H1 (cell line): Measurements from ENCODE around the gene HOXB3. TPM values are rescaled to one million over a fixed set of nuclear protein-coding genes. Genes with fewer than 3 reads are reported as not detected.

Experiments used
- CBX8 ChIP-seq: fragments of 300-800, 300-1000 bp; sonication (generic); IDR thresholded peaks from 2 replicates; pipeline ENCODE4 v1.7.1; 2016; ENCODE audit warnings: low read depth, low read length, borderline replicate concordance
- CHD2 ChIP-seq: IDR thresholded peaks from 2 replicates; pipeline ENCODE4 v1.6.1; 2012; ENCODE audit warnings: low read length, improper control_type of control experiment
- CTBP2 ChIP-seq: IDR thresholded peaks from 2 replicates; pipeline ENCODE4 v1.7.0; 2011; ENCODE audit warnings: borderline replicate concordance, mild to moderate bottlenecking, moderate library complexity, mixed read lengths, low read length; ENCODE audit not compliant: insufficient read depth, insufficient read length
- EP300 ChIP-seq, 2 experiments: IDR thresholded peaks; 1 replicate in 1 of 2; 2 replicates in 1 of 2; pipeline ENCODE4 v1.6.1; 2011 to 2012; ENCODE audit warnings: low read depth in 2 of 2, low read length in 2 of 2, mild to moderate bottlenecking in 2 of 2, borderline replicate concordance in 1 of 2, inconsistent platforms in 1 of 2, moderate library complexity in 1 of 2
- SUZ12 ChIP-seq: fragments of 200-600 bp; sonication (generic); IDR thresholded peaks from 2 replicates; pipeline ENCODE4 v1.6.1; 2012; ENCODE audit warnings: mild to moderate bottlenecking, inconsistent platforms, low read length, moderate library complexity, mixed read lengths
- TAF1 ChIP-seq: IDR thresholded peaks from 2 replicates; pipeline ENCODE4 v1.6.1; 2011; ENCODE audit warnings: mild to moderate bottlenecking, low read depth, low read length
- TCF12 ChIP-seq: IDR thresholded peaks from 2 replicates; pipeline ENCODE4 v1.6.1; 2011; ENCODE audit warnings: low read depth, mild to moderate bottlenecking, low read length
- polyA plus RNA-seq, 7 experiments: library from polyadenylated mRNA; depleted of rRNA in 3 of 7; stranded (reverse) in 5 of 7; unstranded in 2 of 7; fragments of >200 nt in 5 of 7; fragments of 200-250 nt in 2 of 7; gene quantifications; 1 replicate in 5 of 7; 2 replicates in 1 of 7; 4 replicates in 1 of 7; pipeline versions ENCODE4 v1.2.1 to v1.2.3, GENCODE V29; 2011 to 2013; ENCODE audit warnings: missing spikeins in 2 of 7, mixed read lengths in 2 of 7
- total RNA-seq: library from RNA; stranded (reverse); fragmentation: NEBNext Ultra II Directional; extraction: Animal tissue kit (Norgen Biotek cat#: 25700); gene quantifications from 2 replicates; pipeline ENCODE4 v1.2.1, GENCODE V29; 2021
- TF ChIP-seq, protein P1 (sequence below): fragments of 300-600 bp; sonication (generic); IDR thresholded peaks from 2 replicates; pipeline ENCODE4 v1.7.1; 2012; ENCODE audit warnings: low read length, moderate library complexity, mild to moderate bottlenecking, inconsistent platforms; ENCODE audit not compliant: insufficient replicate concordance
- TF ChIP-seq, protein P2 (sequence below): IDR thresholded peaks from 2 replicates; pipeline ENCODE4 v1.6.1; 2012; ENCODE audit warnings: inconsistent platforms

HOXB3 gene
- total and polyA plus RNA-seq, 2 of the 8 experiments (the other 6 are each of a cell fraction or from before 2014, with no cell fraction given): not detected

DNA sequence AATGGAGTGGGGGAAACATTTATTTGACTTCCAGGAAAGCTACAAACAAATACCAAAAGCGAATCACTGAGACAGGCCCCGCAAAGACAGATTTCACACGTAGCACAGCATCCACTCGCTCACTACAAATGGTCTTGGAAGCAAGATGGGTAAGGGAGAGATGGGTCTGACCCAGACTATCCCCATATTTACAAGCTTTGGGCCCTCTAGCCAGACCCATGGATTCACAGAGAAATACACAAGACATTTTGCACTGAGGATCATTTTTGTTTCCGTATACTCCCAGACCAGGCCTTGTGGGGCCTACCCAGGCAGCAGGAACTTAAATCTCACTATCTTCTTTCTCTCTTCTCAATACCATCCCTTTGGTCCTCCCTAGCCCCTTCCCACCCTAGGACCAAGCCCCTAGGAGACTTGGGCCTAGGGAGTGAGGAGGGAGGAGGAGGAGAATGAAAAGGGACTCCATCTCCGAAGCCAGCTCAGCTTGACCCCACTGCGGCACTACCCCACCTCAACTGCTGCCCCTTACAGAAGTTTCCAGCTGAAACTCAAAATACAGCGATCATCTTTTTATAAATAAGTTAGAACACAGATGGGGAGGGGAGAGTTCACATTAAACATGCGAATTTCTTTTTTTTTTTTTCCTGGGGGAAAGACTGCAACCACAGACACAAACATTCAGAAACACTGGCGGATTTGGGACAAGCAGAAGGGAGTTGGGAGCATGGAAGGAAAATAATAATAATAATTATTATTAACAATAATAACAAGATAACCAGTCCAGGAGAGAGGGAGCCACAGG is 1.4 kb upstream of the HOXB3 start (continued):
- TF ChIP-seq, protein P1, sequence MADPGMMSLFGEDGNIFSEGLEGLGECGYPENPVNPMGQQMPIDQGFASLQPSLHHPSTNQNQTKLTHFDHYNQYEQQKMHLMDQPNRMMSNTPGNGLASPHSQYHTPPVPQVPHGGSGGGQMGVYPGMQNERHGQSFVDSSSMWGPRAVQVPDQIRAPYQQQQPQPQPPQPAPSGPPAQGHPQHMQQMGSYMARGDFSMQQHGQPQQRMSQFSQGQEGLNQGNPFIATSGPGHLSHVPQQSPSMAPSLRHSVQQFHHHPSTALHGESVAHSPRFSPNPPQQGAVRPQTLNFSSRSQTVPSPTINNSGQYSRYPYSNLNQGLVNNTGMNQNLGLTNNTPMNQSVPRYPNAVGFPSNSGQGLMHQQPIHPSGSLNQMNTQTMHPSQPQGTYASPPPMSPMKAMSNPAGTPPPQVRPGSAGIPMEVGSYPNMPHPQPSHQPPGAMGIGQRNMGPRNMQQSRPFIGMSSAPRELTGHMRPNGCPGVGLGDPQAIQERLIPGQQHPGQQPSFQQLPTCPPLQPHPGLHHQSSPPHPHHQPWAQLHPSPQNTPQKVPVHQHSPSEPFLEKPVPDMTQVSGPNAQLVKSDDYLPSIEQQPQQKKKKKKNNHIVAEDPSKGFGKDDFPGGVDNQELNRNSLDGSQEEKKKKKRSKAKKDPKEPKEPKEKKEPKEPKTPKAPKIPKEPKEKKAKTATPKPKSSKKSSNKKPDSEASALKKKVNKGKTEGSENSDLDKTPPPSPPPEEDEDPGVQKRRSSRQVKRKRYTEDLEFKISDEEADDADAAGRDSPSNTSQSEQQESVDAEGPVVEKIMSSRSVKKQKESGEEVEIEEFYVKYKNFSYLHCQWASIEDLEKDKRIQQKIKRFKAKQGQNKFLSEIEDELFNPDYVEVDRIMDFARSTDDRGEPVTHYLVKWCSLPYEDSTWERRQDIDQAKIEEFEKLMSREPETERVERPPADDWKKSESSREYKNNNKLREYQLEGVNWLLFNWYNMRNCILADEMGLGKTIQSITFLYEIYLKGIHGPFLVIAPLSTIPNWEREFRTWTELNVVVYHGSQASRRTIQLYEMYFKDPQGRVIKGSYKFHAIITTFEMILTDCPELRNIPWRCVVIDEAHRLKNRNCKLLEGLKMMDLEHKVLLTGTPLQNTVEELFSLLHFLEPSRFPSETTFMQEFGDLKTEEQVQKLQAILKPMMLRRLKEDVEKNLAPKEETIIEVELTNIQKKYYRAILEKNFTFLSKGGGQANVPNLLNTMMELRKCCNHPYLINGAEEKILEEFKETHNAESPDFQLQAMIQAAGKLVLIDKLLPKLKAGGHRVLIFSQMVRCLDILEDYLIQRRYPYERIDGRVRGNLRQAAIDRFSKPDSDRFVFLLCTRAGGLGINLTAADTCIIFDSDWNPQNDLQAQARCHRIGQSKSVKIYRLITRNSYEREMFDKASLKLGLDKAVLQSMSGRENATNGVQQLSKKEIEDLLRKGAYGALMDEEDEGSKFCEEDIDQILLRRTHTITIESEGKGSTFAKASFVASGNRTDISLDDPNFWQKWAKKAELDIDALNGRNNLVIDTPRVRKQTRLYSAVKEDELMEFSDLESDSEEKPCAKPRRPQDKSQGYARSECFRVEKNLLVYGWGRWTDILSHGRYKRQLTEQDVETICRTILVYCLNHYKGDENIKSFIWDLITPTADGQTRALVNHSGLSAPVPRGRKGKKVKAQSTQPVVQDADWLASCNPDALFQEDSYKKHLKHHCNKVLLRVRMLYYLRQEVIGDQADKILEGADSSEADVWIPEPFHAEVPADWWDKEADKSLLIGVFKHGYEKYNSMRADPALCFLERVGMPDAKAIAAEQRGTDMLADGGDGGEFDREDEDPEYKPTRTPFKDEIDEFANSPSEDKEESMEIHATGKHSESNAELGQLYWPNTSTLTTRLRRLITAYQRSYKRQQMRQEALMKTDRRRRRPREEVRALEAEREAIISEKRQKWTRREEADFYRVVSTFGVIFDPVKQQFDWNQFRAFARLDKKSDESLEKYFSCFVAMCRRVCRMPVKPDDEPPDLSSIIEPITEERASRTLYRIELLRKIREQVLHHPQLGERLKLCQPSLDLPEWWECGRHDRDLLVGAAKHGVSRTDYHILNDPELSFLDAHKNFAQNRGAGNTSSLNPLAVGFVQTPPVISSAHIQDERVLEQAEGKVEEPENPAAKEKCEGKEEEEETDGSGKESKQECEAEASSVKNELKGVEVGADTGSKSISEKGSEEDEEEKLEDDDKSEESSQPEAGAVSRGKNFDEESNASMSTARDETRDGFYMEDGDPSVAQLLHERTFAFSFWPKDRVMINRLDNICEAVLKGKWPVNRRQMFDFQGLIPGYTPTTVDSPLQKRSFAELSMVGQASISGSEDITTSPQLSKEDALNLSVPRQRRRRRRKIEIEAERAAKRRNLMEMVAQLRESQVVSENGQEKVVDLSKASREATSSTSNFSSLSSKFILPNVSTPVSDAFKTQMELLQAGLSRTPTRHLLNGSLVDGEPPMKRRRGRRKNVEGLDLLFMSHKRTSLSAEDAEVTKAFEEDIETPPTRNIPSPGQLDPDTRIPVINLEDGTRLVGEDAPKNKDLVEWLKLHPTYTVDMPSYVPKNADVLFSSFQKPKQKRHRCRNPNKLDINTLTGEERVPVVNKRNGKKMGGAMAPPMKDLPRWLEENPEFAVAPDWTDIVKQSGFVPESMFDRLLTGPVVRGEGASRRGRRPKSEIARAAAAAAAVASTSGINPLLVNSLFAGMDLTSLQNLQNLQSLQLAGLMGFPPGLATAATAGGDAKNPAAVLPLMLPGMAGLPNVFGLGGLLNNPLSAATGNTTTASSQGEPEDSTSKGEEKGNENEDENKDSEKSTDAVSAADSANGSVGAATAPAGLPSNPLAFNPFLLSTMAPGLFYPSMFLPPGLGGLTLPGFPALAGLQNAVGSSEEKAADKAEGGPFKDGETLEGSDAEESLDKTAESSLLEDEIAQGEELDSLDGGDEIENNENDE: no peak
- no peak for TF ChIP-seq CHD2
- no peak for TF ChIP-seq CTBP2
- TF ChIP-seq, protein P2, sequence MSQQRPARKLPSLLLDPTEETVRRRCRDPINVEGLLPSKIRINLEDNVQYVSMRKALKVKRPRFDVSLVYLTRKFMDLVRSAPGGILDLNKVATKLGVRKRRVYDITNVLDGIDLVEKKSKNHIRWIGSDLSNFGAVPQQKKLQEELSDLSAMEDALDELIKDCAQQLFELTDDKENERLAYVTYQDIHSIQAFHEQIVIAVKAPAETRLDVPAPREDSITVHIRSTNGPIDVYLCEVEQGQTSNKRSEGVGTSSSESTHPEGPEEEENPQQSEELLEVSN: no peak
- TF ChIP-seq TCF12: no peak
- TF ChIP-seq TAF1: no peak
- no peak for TF ChIP-seq EP300 (IDR thresholded peaks at IDR 0.05; ENCODE audit: borderline replicate concordance in 1 of 2, low read depth in 2 of 2, low read length in 2 of 2)
- peak; percentile 68; the same call in 1 of the 2 replicates for TF ChIP-seq SUZ12
- TF ChIP-seq CBX8: peak; percentile 18; the same call in 1 of the 2 replicates
